Measurements from ENCODE around the gene INPP5A.

Gene INPP5A

GRCh38 chr10:132580143-132580542 lies 42.6 kb downstream of the INPP5A start:
- DNase-seq (ENCODE audit: low read depth in 3 of 3): no peak

- DNase-seq (ENCODE audit: low read depth in 3 of 3): no peak
These were observed 43.0 kb downstream of the INPP5A start for GRCh38 chr10:132580617-132581016.

- DNase-seq (ENCODE audit: low read depth in 3 of 3): no peak
These were observed 44.5 kb downstream of the INPP5A start for GRCh38 chr10:132582137-132582536.

DNA sequence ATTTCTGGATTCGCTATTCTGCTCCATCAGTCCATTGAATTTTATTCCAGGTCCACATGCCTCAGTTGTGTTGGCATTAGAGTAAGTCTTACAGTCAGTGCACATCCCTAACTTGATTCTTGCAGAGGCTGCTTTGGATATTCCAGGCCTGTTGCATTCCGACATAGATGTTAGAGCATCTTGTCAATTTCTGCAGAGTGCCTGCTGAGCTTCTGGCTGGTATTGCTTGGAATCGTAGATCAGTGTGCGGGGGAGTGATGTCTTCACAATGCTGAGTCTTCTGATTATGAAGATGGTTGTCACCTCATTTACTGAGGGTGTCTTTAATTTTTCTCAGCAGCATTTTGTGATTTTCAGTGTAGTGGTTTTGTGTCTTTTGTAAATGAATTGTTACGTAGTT lies 45.2 kb downstream of the INPP5A start:
- no peak for DNase-seq (ENCODE audit: low read depth in 3 of 3)

DNA sequence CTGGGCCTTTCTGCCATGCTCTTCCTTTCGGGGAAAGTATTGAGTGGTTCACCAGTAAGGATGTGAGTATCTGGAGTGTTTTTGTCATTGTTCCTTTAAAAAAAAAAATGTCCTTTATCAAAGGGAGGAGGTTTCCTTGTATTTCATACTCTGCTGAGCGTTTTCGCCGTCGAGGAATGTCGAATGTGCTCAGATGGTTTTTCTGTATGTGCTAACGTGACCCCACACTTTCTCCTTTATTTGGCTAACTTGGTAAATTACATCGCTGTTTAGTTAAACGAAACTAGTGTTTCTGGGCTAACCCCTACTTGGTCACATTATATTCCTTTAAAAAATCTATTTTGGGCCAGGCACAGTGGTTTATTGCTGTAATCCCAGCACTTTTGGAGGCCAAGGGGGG lies 45.9 kb downstream of the INPP5A start:
- DNase-seq (ENCODE audit: low read depth in 3 of 3): no peak

DNA sequence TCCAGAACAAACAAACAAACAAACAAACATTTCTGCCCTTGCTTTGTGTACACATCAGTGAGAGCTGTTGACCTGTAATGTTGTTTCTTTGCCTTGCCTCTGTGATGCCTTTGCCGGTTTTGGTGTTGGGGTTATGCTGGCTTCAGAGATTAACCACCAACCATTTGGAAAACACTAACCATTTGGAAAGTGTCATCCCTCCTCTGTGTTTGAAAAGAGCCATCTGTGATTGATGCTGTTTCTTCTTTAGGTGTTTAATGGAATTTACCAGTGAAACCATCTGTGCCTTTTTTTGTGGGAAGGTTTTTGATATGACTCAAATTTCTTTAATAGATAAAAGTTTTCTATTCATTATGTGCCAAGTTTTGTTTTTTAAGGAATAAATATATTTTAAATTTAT lies 46.5 kb downstream of the INPP5A start:
- DNase-seq (ENCODE audit: low read depth in 3 of 3): no peak

DNA sequence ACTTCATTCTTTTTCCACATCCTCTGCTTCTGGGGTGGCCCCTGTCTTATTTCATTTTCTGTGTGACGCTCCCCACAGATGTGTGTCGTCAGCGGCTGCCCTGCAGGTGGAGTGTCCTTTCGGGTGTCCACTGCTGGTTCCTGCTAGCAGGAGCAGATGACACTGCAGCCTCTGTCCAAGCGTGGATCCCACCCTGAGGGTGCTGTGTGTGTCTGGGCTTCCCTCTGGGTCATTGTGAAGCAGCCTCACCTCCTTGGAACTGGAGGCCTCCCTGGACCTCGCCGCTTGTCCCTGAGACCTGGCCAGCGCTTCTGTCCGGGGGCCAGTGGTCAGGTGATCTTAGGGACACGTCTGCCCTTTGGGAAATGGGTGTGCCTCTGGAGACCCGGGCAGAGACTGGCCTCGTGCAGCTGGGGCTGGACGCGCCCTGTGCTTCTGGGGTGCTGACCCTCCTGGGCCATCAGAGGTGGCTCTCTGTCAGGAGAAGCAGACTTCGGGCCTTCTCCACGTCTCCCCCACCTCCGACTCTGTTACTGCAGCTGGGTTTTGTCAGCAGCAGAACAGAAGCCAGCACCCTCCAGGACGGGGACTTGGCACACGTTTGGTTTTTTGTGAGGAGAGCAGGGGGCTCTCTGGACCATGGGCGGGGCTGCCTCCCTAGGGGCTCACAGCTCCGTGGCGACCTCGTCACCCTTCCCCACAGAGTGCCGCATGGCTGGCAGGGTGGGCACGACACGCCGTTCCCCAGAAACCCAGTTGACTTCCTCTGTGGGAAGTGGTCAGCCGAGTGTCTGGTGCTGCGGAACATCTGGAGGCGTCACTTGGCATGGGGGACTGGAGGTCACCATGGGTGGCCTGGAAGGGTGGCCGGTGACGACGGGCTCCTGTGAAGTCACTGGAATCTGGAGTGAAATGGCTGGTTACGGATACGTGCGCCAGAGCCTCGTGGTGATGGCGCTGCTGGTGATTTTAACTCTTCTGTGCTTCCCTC lies 48.4 kb downstream of the INPP5A start:
- no peak for DNase-seq (ENCODE audit: low read depth in 3 of 3)

- DNase-seq (ENCODE audit: low read depth in 3 of 3): no peak
These were observed 49.2 kb downstream of the INPP5A start for GRCh38 chr10:132586739-132587138.

DNA sequence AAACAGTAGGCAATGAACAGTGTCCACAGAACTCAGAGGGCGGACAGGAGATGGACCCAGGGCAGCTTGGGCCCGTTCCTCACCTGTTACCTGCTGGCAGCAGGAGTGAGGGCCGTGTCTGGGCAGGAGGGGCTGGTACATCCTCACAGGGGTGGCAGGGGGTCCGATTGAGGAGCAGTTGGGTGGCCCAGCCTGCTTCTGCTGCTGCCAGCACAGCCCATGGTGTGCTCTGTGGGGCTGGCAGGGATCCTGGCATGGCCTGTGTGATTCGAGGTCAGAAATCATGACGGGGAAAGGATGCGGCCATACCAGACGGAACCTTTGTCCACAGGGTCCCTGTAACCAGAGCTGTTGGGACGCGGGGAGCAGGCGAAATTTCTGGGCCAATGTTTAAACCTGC lies 49.6 kb downstream of the INPP5A start:
- DNase-seq (ENCODE audit: low read depth in 3 of 3): no peak

DNA sequence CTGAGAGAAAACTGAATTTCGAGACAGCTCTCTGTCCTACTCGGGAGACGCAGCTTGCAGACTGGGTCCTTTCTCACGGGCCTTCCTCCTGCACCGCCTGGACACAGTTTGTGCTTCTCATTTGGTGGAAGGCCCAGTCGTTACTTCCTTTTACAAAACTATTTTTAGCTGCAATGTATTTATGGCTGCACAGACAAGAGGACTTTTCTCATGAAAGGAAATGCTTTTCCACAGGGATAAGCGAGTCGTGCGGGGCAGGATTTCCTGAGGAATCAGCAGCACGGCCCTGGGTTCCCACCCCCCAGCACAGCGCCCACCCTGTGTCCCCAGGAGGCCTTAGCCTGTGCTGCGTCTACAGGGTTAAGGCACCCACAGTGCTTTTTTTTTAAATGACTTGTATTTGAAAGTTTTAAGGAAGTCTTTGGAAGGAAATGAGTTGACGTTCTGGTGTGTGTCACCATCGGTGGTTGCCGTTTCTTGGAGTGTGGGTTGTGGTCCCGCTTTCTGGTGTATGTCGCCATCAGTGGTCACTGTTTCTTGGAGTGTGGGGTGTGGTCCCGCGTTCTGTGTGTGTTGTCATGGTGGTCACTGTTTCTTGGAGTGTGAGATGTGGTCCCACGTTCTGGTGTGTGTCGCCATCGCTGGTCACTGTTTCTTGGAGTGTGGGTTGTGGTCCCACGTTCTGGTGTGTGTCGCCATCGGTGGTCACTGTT lies 50.9 kb downstream of the INPP5A start:
- DNase-seq (ENCODE audit: low read depth in 3 of 3): no peak

GRCh38 chr10:132589015-132589414 lies 51.4 kb downstream of the INPP5A start:
- DNase-seq (ENCODE audit: low read depth in 3 of 3): no peak

- no peak for DNase-seq (ENCODE audit: low read depth in 3 of 3)
These were observed 52.1 kb downstream of the INPP5A start for GRCh38 chr10:132589681-132590080.

DNA sequence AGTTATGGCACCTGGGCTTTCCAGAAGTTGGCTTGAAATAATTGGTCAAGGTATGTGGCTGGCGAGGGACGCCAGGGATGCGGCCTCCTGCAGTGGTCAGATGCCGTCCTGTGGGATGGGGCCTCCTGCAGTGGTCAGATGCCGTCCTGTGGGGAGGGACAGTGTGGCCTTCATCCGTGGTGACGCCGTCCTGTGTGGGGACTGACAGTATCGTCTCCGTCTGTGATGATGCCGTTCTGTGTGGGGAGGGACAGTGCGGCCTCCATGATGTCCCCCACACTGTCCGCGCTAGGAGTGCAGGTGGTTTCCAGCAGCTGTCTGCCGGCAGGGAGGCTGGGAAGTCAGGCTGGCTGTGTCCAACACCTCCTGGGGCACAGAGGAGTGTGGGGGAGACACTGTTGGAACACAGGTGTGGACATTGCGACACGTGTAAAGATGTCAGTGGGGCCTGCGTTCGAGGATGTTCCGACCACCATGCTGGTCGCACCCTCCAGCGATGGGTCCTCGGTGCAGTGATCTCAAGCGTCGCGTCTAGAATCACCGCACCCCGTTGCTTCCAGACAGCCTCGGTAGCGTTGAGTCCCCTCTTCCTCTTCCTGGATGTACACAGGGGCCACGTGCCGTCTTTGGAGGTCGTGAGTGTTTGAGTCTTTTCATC lies 52.6 kb downstream of the INPP5A start:
- no peak for DNase-seq (ENCODE audit: low read depth in 3 of 3)

DNA sequence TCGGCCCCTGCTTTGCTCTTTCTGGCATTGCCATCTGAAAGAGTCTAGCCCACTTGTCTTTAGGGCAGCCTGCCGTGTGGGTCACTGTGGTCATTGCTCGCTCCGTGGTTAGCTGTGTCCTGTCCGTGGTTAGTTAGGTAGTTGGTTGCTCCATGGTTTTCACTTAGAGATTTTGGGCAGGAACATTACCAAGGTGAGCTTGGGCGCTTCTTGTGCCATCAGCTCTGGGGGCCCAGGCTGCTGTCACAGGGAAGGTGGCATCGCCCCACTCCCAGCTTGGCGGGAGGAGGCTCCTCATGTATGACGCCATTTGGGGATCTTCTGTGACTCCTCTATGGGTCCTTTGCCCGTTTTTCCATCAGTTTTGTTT lies 53.1 kb downstream of the INPP5A start:
- no peak for DNase-seq (ENCODE audit: low read depth in 3 of 3)

DNA sequence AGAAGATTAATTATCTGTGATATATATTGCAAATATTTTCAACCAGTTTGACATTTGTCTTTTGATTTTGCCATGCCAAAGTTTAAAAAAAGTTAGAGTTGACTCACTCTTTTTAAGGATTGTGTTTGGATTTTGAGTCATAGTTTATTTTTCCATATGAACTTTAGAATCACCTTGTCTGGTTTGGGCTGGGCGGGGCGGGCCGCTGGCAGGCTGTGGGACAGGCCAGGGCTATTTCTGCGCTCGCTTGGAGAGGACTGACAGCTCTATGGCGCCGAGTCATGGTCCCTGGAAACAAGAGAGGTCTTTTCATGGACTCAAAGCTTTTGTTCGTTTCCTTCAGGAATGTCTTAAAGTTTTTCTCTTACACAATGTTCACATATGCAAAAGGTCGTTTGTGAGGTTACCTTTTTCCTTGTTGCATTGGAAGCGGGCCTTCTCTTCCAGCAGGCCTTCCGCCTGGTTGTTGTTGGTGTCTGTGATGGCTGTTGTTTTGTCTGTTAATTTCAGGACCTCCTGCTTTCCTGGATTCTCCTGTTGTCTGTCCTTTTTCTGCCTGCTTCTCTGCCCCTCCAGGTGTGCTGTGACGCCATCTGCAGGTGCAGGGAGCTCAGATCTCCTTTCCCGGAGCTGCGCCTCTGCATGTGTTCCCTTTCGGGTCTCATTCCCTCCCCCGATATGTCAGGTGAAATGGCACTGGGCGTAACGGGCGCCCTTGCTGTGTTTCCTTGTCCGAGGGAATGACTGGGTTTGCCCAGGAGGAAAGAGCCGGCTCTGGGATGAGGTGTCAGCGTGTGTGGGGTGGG lies 53.8 kb downstream of the INPP5A start:
- DNase-seq (ENCODE audit: low read depth in 3 of 3): no peak

DNA sequence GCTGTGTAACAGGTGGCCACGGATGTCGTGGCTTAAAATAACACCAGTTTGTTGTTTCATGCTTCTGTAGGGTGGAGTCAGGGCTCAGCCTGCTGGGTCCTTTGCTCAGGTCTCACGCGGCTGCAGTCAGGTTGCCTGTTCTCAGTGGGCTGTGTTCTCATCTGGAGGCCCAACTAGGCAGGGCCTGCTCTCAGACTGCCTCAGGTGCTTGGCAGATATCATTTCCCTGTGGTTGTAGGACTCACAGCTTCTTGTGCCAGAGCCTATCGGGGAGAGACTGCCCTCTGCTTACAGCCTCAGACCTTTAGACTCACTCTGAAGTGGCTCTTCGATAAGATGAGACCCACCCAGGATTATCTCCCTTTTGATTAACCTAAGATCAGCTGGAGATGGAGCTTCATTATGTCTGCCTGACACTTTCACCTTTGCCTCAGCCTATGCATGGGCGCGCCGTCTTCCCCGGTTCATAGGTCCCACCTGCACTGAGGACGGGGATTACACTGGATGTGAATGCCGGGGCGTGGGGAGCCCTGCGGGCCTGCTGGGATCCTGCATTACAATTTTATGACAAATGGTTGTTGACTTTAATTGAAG lies 55.3 kb downstream of the INPP5A start:
- DNase-seq (ENCODE audit: low read depth in 3 of 3): no peak

- DNase-seq (ENCODE audit: low read depth in 3 of 3): no peak
These were observed 55.8 kb downstream of the INPP5A start for GRCh38 chr10:132593389-132593788.

- DNase-seq (ENCODE audit: low read depth in 3 of 3): no peak
These were observed 56.6 kb downstream of the INPP5A start for GRCh38 chr10:132593900-132594876.

DNA sequence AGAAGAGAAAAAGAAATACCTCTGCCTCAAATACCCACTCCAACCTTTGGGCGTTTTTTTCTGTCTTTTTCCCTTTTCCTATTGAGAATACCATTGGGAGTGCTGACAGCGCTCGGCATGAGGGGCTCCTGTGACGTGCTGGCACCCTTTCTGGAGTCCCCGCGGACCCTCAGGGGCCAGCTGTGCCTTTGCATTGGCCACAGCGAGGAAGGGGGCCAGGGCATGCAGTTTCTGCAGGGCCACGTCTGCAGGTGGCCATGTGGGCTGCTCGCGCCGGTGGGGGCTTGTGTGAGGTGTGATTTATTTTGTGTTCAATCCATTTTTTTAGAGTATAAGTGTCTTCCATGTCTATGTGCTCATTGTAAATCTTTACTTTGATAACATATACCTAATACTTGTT lies 57.4 kb downstream of the INPP5A start:
- DNase-seq (ENCODE audit: low read depth in 3 of 3): no peak

GRCh38 chr10:132595854-132596253 lies 58.3 kb downstream of the INPP5A start:
- DNase-seq (ENCODE audit: low read depth in 3 of 3): no peak
